Glutamatergic neuron (in vitro differentiated cells): ENCODE measurements around the gene TRIM9. TPM values are rescaled to one million over a fixed set of nuclear protein-coding genes. Genes with fewer than 3 reads are reported as not detected.

Experiments
- DNase-seq: peaks from one replicate; pipeline ENCODE4 v3.0.0; 2022
- H3K27ac Mint-ChIP-seq: one replicate; pipeline ENCODE4 v1.8.0; 2020; ENCODE audit warnings: mild to moderate bottlenecking, mixed read lengths, inconsistent platforms; ENCODE audit not compliant: unreplicated experiment
- H3K27me3 Mint-ChIP-seq: one replicate; pipeline ENCODE4 v1.8.0; 2020; ENCODE audit warnings: mild to moderate bottlenecking, moderate library complexity, mixed read lengths, inconsistent platforms; ENCODE audit not compliant: unreplicated experiment
- H3K36me3 Mint-ChIP-seq: one replicate; pipeline ENCODE4 v1.8.0; 2020; ENCODE audit warnings: mild to moderate bottlenecking, mixed read lengths, inconsistent platforms; ENCODE audit not compliant: unreplicated experiment
- H3K4me1 Mint-ChIP-seq: one replicate; pipeline ENCODE4 v1.8.0; 2020; ENCODE audit warnings: mild to moderate bottlenecking, low read depth, mixed read lengths, inconsistent platforms; ENCODE audit not compliant: unreplicated experiment
- H3K4me3 Mint-ChIP-seq: one replicate; pipeline ENCODE4 v1.8.0; 2020; ENCODE audit warnings: mild to moderate bottlenecking, mixed read lengths, inconsistent platforms; ENCODE audit not compliant: unreplicated experiment
- H3K9me3 Mint-ChIP-seq: one replicate; pipeline ENCODE4 v1.8.0; 2020; ENCODE audit warnings: mild to moderate bottlenecking, moderate library complexity, mixed read lengths, inconsistent platforms; ENCODE audit not compliant: unreplicated experiment
- total RNA-seq: library from RNA; stranded (reverse); fragmentation: NEBNext Ultra II Directional; extraction: Animal tissue kit (Norgen Biotek cat#: 25700); gene quantifications from one replicate; pipeline ENCODE4 v1.2.1, GENCODE V29; 2021; ENCODE audit not compliant: unreplicated experiment
- TF ChIP-seq, protein P1 (sequence below): fragments of 200-600 bp; sonication (generic); IDR thresholded peaks from one replicate; pipeline ENCODE4 v1.5.0; 2021; ENCODE audit not compliant: partially characterized antibody, unreplicated experiment

Gene TRIM9
- total RNA-seq, 1 donor from 2014 or later: 11.9 TPM

DNA sequence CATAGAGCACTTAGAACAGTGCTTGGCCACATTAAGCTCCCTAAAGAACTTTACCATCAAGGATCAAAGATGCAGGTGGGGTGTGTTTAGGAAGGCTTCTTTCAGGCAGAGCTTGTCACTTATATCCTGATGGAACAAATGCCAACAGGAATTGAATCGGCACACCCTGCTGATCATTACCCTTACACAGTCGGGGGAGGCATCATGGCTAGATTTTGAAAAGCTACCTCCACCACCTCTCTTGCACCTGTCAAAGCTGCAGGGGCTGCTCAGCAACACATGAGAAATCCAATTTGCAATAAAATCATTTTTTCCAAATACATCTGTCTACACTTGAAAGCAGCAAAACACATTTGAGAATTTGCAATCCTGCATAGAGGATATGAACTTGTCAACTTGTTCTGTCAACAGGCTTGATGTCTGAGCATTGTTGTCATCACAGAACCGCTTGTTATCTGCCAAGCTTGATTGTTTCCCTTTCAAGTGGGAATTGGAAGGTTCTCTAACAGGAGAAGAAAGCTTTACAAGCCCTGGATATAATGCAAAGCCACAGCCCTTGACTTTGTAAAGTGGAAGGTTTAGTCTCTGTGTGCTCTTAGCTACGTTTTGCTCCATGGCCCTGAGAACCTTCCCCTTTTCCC is 24.6 kb upstream of the TRIM9 start:
- Mint-ChIP-seq H3K36me3 (no peaks in the 10 kb centered on the region), H3K27me3 (no peaks in the 10 kb centered on the region), H3K4me3 (no peak overlapping the region), H3K4me1 (no peaks in the 10 kb centered on the region), H3K9me3 (no peaks in the 10 kb centered on the region), H3K27ac (no peak overlapping the region)
- TF ChIP-seq, protein P1, sequence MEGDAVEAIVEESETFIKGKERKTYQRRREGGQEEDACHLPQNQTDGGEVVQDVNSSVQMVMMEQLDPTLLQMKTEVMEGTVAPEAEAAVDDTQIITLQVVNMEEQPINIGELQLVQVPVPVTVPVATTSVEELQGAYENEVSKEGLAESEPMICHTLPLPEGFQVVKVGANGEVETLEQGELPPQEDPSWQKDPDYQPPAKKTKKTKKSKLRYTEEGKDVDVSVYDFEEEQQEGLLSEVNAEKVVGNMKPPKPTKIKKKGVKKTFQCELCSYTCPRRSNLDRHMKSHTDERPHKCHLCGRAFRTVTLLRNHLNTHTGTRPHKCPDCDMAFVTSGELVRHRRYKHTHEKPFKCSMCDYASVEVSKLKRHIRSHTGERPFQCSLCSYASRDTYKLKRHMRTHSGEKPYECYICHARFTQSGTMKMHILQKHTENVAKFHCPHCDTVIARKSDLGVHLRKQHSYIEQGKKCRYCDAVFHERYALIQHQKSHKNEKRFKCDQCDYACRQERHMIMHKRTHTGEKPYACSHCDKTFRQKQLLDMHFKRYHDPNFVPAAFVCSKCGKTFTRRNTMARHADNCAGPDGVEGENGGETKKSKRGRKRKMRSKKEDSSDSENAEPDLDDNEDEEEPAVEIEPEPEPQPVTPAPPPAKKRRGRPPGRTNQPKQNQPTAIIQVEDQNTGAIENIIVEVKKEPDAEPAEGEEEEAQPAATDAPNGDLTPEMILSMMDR: no peak
- no peak for DNase-seq

DNA sequence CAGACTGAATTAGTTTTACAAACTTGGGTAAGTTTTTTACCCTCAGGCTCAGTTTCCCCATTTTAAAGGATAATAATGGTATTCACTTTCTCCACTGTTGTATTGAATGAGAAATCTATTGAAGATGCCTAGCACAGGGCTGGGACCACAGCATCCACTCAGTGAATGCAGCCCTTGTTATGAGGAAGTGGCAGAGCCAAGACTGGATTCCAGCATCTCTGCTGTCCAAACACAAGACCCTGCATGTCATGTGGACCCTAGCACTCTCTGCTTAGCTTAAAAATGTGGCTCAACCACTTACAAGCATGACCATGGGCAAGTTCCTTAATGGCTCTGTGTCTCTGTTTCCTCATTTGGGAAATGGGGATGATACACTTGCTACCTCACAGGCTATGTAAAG is 24.1 kb upstream of the TRIM9 start:
- Mint-ChIP-seq H3K27me3 (no peaks in the 10 kb centered on the region), H3K4me3 (no peak overlapping the region), H3K27ac (no peak overlapping the region), H3K36me3 (no peaks in the 10 kb centered on the region), H3K4me1 (no peaks in the 10 kb centered on the region), H3K9me3 (no peaks in the 10 kb centered on the region)
- DNase-seq: no peak
- TF ChIP-seq, protein P1: no peak

DNA sequence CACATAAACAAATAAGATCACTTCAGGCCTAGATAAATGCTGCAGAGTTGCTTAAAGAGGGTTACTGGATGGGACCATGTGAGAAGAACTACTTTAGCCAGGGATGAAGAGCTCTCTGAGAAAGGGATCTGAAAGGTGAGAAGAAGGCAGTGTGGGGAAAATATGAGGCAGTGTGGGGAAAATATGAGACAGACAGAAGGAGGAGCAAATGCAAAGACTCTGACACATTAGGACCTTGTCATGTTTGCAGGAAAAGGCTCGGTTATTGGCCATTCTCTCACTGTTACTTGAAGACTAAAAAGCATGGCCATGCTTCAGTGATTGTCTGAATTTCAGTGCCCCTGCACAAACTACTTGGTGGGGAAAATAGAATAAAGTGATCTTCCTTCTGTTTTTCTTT is 22.7 kb upstream of the TRIM9 start:
- Mint-ChIP-seq H3K27me3 (no peaks in the 10 kb centered on the region), H3K4me3 (no peak overlapping the region), H3K9me3 (no peaks in the 10 kb centered on the region), H3K27ac (no peak overlapping the region), H3K4me1 (no peaks in the 10 kb centered on the region), H3K36me3 (no peaks in the 10 kb centered on the region)
- DNase-seq: no peak
- TF ChIP-seq, protein P1: no peak

DNA sequence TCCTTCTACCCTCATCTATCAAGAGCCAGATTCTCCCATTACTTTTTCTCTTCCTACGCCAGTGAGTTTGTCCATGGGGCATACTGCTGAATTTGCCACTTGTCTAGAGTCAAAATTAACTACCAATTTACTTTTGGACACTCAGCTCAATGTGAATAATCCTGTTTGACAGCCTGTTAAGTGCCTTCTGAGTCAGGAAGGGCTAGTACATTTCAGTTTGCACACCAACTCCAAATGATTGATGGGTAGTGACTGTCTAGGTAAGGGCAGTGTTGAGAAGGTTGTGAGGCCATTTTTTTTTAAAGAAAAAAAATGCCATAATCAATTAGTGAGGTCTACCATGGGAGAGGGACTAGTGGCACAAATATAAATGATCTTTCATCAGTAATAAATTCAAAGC is 21.8 kb upstream of the TRIM9 start:
- no peaks in the 10 kb centered on the region for H3K9me3 Mint-ChIP-seq
- no peaks in the 10 kb centered on the region for H3K4me1 Mint-ChIP-seq
- H3K27ac Mint-ChIP-seq: no peak overlapping the region
- TF ChIP-seq, protein P1: no peak
- H3K36me3 Mint-ChIP-seq: no peaks in the 10 kb centered on the region
- H3K4me3 Mint-ChIP-seq: no peak overlapping the region
- no peak for DNase-seq
- H3K27me3 Mint-ChIP-seq: no peaks in the 10 kb centered on the region

DNA sequence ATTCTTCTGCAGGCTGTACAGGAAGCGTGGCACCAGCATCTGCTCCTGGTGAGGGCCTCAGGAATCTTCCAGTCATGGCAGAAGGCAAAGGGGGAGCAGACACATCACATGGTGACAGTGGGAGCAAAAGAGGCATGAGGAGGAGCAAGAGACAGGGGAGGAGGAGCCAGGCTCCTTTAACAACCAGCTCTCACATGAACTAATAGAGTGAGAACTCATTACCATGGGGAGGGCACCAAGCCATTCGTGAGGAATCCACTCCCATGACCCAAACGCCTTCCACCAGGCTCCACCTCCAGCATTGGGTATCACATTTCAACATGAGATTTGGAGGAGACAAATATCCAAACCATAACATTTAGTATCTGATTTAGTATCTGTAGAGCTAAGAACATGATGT is 14.7 kb upstream of the TRIM9 start:
- H3K27ac Mint-ChIP-seq: no peak overlapping the region
- DNase-seq: no peak
- no peak overlapping the region for H3K4me3 Mint-ChIP-seq
- TF ChIP-seq, protein P1: no peak
- H3K9me3 Mint-ChIP-seq: peaks cover 2% of the 10 kb centered on the region
- peaks cover 3% of the 10 kb centered on the region for H3K27me3 Mint-ChIP-seq
- no peaks in the 10 kb centered on the region for H3K4me1 Mint-ChIP-seq
- no peaks in the 10 kb centered on the region for H3K36me3 Mint-ChIP-seq
